ENCODE results near the gene CD164. TPM values are rescaled to one million over a fixed set of nuclear protein-coding genes. Genes with fewer than 3 reads are reported as not detected.

CD164 gene
- total and polyA plus RNA-seq, 2 donors (not counting 3 experiments of a cell fraction or from before 2014, with no cell fraction given), result 116 to 172 TPM

GRCh38 chr6:109383438-109383940, 1.2 kb upstream of the CD164 start:
- dilution Hi-C loops (cut with MboI; ENCODE audit: extremely low pct_ligation_motif_present, low sequenced_read_pairs), result no loop called here
- Histone ChIP-seq H3K36me3 (ENCODE audit: control insufficient read depth in 2 of 2, extremely low read depth in 1 of 2, insufficient read depth in 2 of 2, low read length in 2 of 2) (no peaks in the 10 kb centered on the region), H3K4me1 (ENCODE audit: control insufficient read depth, extremely low read depth, insufficient read depth, low read length) (peaks cover 31% of the 10 kb centered on the region), H3K27ac (ENCODE audit: insufficient read depth, low read depth, low read length) (peak overlapping the region; percentile 93), H3K4me3 (replicated peaks in 1 of 3; ENCODE audit: insufficient read depth in 1 of 3, low read depth in 1 of 3, low read length in 3 of 3) (peak overlapping the region in 2 of 3 experiments; percentile 73 to 95), H4K20me1 (replicated peaks; ENCODE audit: control insufficient read depth, extremely low read depth, insufficient read depth, low read length) (peaks cover 5% of the 10 kb centered on the region), H3K9me1 (replicated peaks; ENCODE audit: control insufficient read depth, extremely low read depth, insufficient read depth, low read length) (no peaks in the 10 kb centered on the region), H3K9ac (replicated peaks; ENCODE audit: extremely low read depth, insufficient read depth, low read length) (peak overlapping the region; percentile 95), H3K79me2 (ENCODE audit: control insufficient read depth, insufficient read depth, low read length) (peaks cover 36% of the 10 kb centered on the region), H3K4me2 (ENCODE audit: insufficient read depth, low read length) (peak overlapping the region; percentile 69), H3K27me3 (ENCODE audit: control insufficient read depth in 2 of 2, insufficient read depth in 2 of 2, low read length in 2 of 2) (peaks cover 0 to 3% of the 10 kb centered on the region in 2 experiments), H3K9me3 (replicated peaks; ENCODE audit: control insufficient read depth, insufficient read depth, low read length) (no peaks in the 10 kb centered on the region), H2AFZ (ENCODE audit: low read depth, low read length) (peak overlapping the region; percentile 15)
- POLR2A ChIA-PET, result no interaction called here
- CTCF ChIA-PET, result interaction anchor here (0.6 to 5.8 kb wide), 18 partner anchors 8 to 656 kb away, joined by 3 to 90 read pairs (median 5); partner anchors contain the start of genes MICAL1, PPIL6, SESN1 and SMPD2
- no TSS peak for BruUV-seq (replicated peaks)
- TF ChIP-seq EZH2 (IDR thresholded peaks at IDR 0.05; ENCODE audit: borderline replicate concordance, low read depth, low read length, severe bottlenecking), result no peak
- no peak for TF ChIP-seq FOS (IDR thresholded peaks at IDR 0.05; ENCODE audit: borderline replicate concordance, insufficient read depth, low read length)
- TF ChIP-seq GATA2 (IDR thresholded peaks at IDR 0.05; ENCODE audit: insufficient read depth, insufficient read length, low read depth, low read length), result no peak
- TF ChIP-seq POLR2AphosphoS5 (IDR thresholded peaks at IDR 0.05; ENCODE audit: insufficient read depth, low read depth, low read length), result no peak
- TF ChIP-seq MAX (IDR thresholded peaks at IDR 0.05; ENCODE audit: insufficient read depth, insufficient read length), result no peak
- no peak for TF ChIP-seq JUN (IDR thresholded peaks at IDR 0.05; ENCODE audit: borderline replicate concordance, insufficient read depth, insufficient read length, low read depth)
- no peak for TF ChIP-seq POLR2A (IDR thresholded peaks at IDR 0.05; ENCODE audit: low read depth, low read length)
- no peak for TF ChIP-seq MYC (IDR thresholded peaks at IDR 0.05; ENCODE audit: low read depth, low read length)
- no peak for TF ChIP-seq CTCF (IDR thresholded peaks at IDR 0.05; ENCODE audit: extremely low read depth in 1 of 2, insufficient read depth in 1 of 2, low read depth in 1 of 2, low read length in 2 of 2)
- FAIRE-seq, result no peak
- no peak for DNase-seq (ENCODE audit: low read depth, low spot score)
- intact Hi-C loops (cut with micrococcal nuclease), result loop anchor here (1.0 to 10.0 kb wide), 7 partner anchors 99 to 825 kb away; partner anchors contain the start of genes AK9, ARMC2, FIG4 and WASF1

Measured in endothelial cell of umbilical vein (primary cell).